PC-3 (cell line): ENCODE measurements around the gene FGGY. TPM values are rescaled to one million over a fixed set of nuclear protein-coding genes. Genes with fewer than 3 reads are reported as not detected.

Experiments
- ATAC-seq: fragments of 200-7000 bp; cut with Tn5 transposase; 2 replicates; pipeline ENCODE4 v1.9.1; 2020; ENCODE audit warnings: mild to moderate bottlenecking, moderate library complexity
- BruUV-seq: library from RNA; stranded (reverse); fragments of 400-500 nt; replicated peaks from 2 replicates; lab custom pipeline; 2021; lab: Mats Ljungman, UMichigan
- CTCF ChIA-PET: fragments of 300-600 bp; sonication (Branson Sonifier 250); formaldehyde crosslinking; loops from one replicate; lab custom pipeline; 2022; ENCODE audit warnings: antibody characterized with exemption; lab: Charles Lee
- POLR2A ChIA-PET: fragments of 300-600 bp; sonication (Branson Sonifier 250); formaldehyde crosslinking; loops from one replicate; lab custom pipeline; 2022; ENCODE audit warnings: antibody characterized with exemption; ENCODE audit not compliant: unreplicated experiment; lab: Charles Lee
- DNase-seq: peaks from one replicate; pipeline ENCODE4 v3.0.0-alpha.2; 2015
- H2AFZ ChIP-seq: fragments of 300-600 bp; sonication (generic); 2 replicates; pipeline ENCODE4 v1.6.0; 2016; ENCODE audit warnings: antibody characterized with exemption, low read length
- H3F3A ChIP-seq: fragments of 300-600 bp; sonication (generic); one replicate; pipeline ENCODE4 v1.6.0; 2017; ENCODE audit warnings: antibody characterized with exemption, low read length, control low read depth, mild to moderate bottlenecking; ENCODE audit not compliant: unreplicated experiment
- H3K27ac ChIP-seq: fragments of 300-600 bp; sonication (generic); 2 replicates; pipeline ENCODE4 v1.5.1; 2016; ENCODE audit warnings: mild to moderate bottlenecking, low read length
- H3K27me3 ChIP-seq: fragments of 300-600 bp; sonication (generic); 2 replicates; pipeline ENCODE4 v1.6.1; 2016; ENCODE audit warnings: low read length, mixed read lengths
- H3K36me3 ChIP-seq: fragments of 300-600 bp; sonication (generic); 2 replicates; pipeline ENCODE4 v1.6.1; 2016; ENCODE audit warnings: low read depth, mixed run types, low read length, mixed read lengths
- H3K4me1 ChIP-seq: fragments of 300-600 bp; sonication (generic); 2 replicates; pipeline ENCODE4 v1.5.1; 2016; ENCODE audit warnings: low read length; ENCODE audit not compliant: insufficient read depth
- H3K4me2 ChIP-seq: fragments of 300-600 bp; sonication (generic); 2 replicates; pipeline ENCODE4 v1.6.0; 2016; ENCODE audit warnings: low read length
- H3K4me3 ChIP-seq: fragments of 300-600 bp; sonication (generic); 2 replicates; pipeline ENCODE4 v1.5.1; 2016; ENCODE audit warnings: mild to moderate bottlenecking, low read length, mixed read lengths
- H3K79me2 ChIP-seq: fragments of 300-600 bp; sonication (generic); 2 replicates; pipeline ENCODE4 v1.6.1; 2017; ENCODE audit warnings: low read length, mixed read lengths
- H3K9ac ChIP-seq: fragments of 300-600 bp; sonication (generic); 2 replicates; pipeline ENCODE4 v1.6.0; 2016; ENCODE audit warnings: mild to moderate bottlenecking, low read length
- H3K9me2 ChIP-seq: fragments of 300-600 bp; sonication (generic); replicated peaks from 2 replicates; pipeline ENCODE4 v1.6.1; 2016; ENCODE audit warnings: mixed run types, low read length, mixed read lengths
- H3K9me3 ChIP-seq: fragments of 300-600 bp; sonication (generic); 2 replicates; pipeline ENCODE4 v1.6.1; 2016; ENCODE audit warnings: low read length, mixed read lengths
- H4K20me1 ChIP-seq: fragments of 300-600 bp; sonication (generic); 2 replicates; pipeline ENCODE4 v1.6.1; 2016; ENCODE audit warnings: low read length, mixed read lengths
- CTCF ChIP-seq: fragments of 300-600 bp; sonication (generic); conservative IDR thresholded peaks from 2 replicates; pipeline ENCODE4 v1.5.1; 2017; ENCODE audit warnings: antibody characterized with exemption, low read depth, mild to moderate bottlenecking, low read length
- EZH2 ChIP-seq: fragments of 300-600 bp; sonication (generic); IDR thresholded peaks from one replicate; pipeline ENCODE4 v1.6.1; 2017; ENCODE audit warnings: antibody characterized with exemption, mild to moderate bottlenecking, low read length; ENCODE audit not compliant: unreplicated experiment
- EZH2phosphoT487 ChIP-seq: fragments of 300-600 bp; sonication (generic); IDR thresholded peaks from 2 replicates; pipeline ENCODE4 v1.6.1; 2018; ENCODE audit warnings: mild to moderate bottlenecking, antibody characterized with exemption, low read length, borderline replicate concordance
- intact Hi-C: fragments of 100-400 bp; cut with micrococcal nuclease; formaldehyde crosslinking; loops from 2 replicates; pipeline ENCODE4 v1.9.0; 2023
- total RNA-seq: library from RNA; depleted of rRNA; stranded (reverse); fragments of >200 nt; gene quantifications from 2 replicates; pipeline ENCODE4 v1.2.3, GENCODE V29; 2014

Gene FGGY
- total RNA-seq, 1 experiment from 2014 or later: 7.4 TPM

- no peaks in the 10 kb centered on the region for H3K9me3 ChIP-seq
- ATAC-seq: peak; percentile 94
- BruUV-seq: no TSS peak
- peak overlapping the region; percentile 52 for H3K27ac ChIP-seq
- no peaks in the 10 kb centered on the region for H3K79me2 ChIP-seq
- no peaks in the 10 kb centered on the region for H3K36me3 ChIP-seq
- H3K4me1 ChIP-seq: peaks cover 19% of the 10 kb centered on the region
- H3K9ac ChIP-seq: no peak overlapping the region
- peak overlapping the region; percentile 61 for H2AFZ ChIP-seq
- ChIA-PET CTCF (interaction anchor here (0.6 kb wide), 1 partner anchor 1340 kb away, joined by 3 read pairs; no protein-coding TSS in a partner anchor), POLR2A (no interaction called here)
- DNase-seq: peak; percentile 64
- H3K27me3 ChIP-seq: no peaks in the 10 kb centered on the region
- intact Hi-C loops: loop anchor here (1.0 to 2.0 kb wide), 3 partner anchors 89 to 210 kb away; partner anchors contain the start of gene FGGY
- H3K9me2 ChIP-seq: no peaks in the 10 kb centered on the region
- H4K20me1 ChIP-seq: no peaks in the 10 kb centered on the region
- H3K4me3 ChIP-seq: 0 out of 2 replicates have a peak overlapping the region, but pooled peaks have one; percentile 3
- no peaks in the 10 kb centered on the region for H3F3A ChIP-seq
- peak overlapping the region; percentile 62 for H3K4me2 ChIP-seq
- TF ChIP-seq EZH2phosphoT487: no peak
- TF ChIP-seq CTCF: no peak
- TF ChIP-seq EZH2: no peak
These were observed 210.1 kb downstream of the FGGY start for GRCh38 chr1:59506952-59507351.

- no peaks in the 10 kb centered on the region for H3F3A ChIP-seq
- H4K20me1 ChIP-seq: no peaks in the 10 kb centered on the region
- ChIA-PET CTCF (no interaction called here), POLR2A (no interaction called here)
- H3K9me3 ChIP-seq: no peaks in the 10 kb centered on the region
- H3K27ac ChIP-seq: no peak overlapping the region
- DNase-seq (no peak), ATAC-seq (no peak)
- H3K9me2 ChIP-seq: no peaks in the 10 kb centered on the region
- H3K27me3 ChIP-seq: no peaks in the 10 kb centered on the region
- H3K4me2 ChIP-seq: no peak overlapping the region
- no peaks in the 10 kb centered on the region for H3K36me3 ChIP-seq
- H3K4me3 ChIP-seq: no peak overlapping the region
- H3K9ac ChIP-seq: no peak overlapping the region
- peaks cover 19% of the 10 kb centered on the region for H3K4me1 ChIP-seq
- no peaks in the 10 kb centered on the region for H3K79me2 ChIP-seq
- H2AFZ ChIP-seq: no peak overlapping the region
- TF ChIP-seq EZH2phosphoT487 (no peak), CTCF (no peak), EZH2 (no peak)
- intact Hi-C loops: no loop called here
- BruUV-seq: no TSS peak
These were observed 212.5 kb downstream of the FGGY start for GRCh38 chr1:59509341-59509875.

GRCh38 chr1:59510249-59510648, 213.4 kb downstream of the FGGY start:
- Histone ChIP-seq H2AFZ (no peak overlapping the region), H3K27me3 (no peaks in the 10 kb centered on the region), H3K9me2 (no peaks in the 10 kb centered on the region), H3K27ac (no peak overlapping the region), H4K20me1 (no peaks in the 10 kb centered on the region), H3K4me1 (peaks cover 19% of the 10 kb centered on the region), H3K9me3 (no peaks in the 10 kb centered on the region), H3F3A (no peaks in the 10 kb centered on the region), H3K4me3 (no peak overlapping the region), H3K36me3 (no peaks in the 10 kb centered on the region), H3K4me2 (no peak overlapping the region), H3K9ac (no peak overlapping the region), H3K79me2 (no peaks in the 10 kb centered on the region)
- ATAC-seq (no peak), DNase-seq (no peak)
- TF ChIP-seq CTCF (no peak), EZH2 (no peak), EZH2phosphoT487 (no peak)
- CTCF ChIA-PET: no interaction called here
- no TSS peak for BruUV-seq
- intact Hi-C loops: no loop called here
- POLR2A ChIA-PET: no interaction called here
